KBM-7 (cell line): ENCODE results near the gene SULT1C4.
"Not testable (repeated sequence)": the region's sequence is repeated elsewhere in the genome, so short reads cannot be mapped to it uniquely, and the experiment has no call there.

ENCODE experiments used
- DNase-seq: peaks from one replicate; pipeline ENCODE4 v3.0.0-alpha.2; 2015
- in situ Hi-C: fragments of 300-500 bp; cut with MboI; formaldehyde crosslinking; loops from 2 replicates; pipeline ENCODE4 v1.14.3; 2020; ENCODE audit warnings: low sequenced_read_pairs, low pct_unique_long_range_greater_than_20kb, mixed read lengths

SULT1C4 gene

GRCh38 chr2:108377815-108378630, at the start of gene SULT1C4:
TSS of gene SULT1C4 (plus strand) at chr2:108377954. CDS start at chr2:108378338, 384 bp downstream.
- in situ Hi-C loops, result no loop called here
- no peak for DNase-seq

- in situ Hi-C loops, result no loop called here
Observed at GRCh38 chr2:108329771-108330170, 48.0 kb upstream of the SULT1C4 start.

GRCh38 chr2:108330979-108331378, 46.8 kb upstream of the SULT1C4 start:
- in situ Hi-C loops, result no loop called here
- DNase-seq, result peak; percentile 14

More at GRCh38 chr2:108329771-108330170, 48.0 kb upstream of the SULT1C4 start:
- no peak for DNase-seq

GRCh38 chr2:108345951-108346350, 31.8 kb upstream of the SULT1C4 start:
- DNase-seq, result no peak
- in situ Hi-C loops, result no loop called here

- no peak for DNase-seq
- in situ Hi-C loops, result no loop called here
Observed at GRCh38 chr2:108346827-108347226, 30.9 kb upstream of the SULT1C4 start.

GRCh38 chr2:108347786-108348185, 30.0 kb upstream of the SULT1C4 start:
- no peak for DNase-seq
- in situ Hi-C loops, result no loop called here

GRCh38 chr2:108348816-108349570, 28.8 kb upstream of the SULT1C4 start:
- in situ Hi-C loops, result no loop called here
- DNase-seq, result peak; percentile 24

- DNase-seq, result no peak
- in situ Hi-C loops, result no loop called here
Observed at GRCh38 chr2:108349571-108349928, 28.2 kb upstream of the SULT1C4 start.

GRCh38 chr2:108351889-108352288, 25.9 kb upstream of the SULT1C4 start:
- no peak for DNase-seq
- in situ Hi-C loops, result loop anchor here (25.0 kb wide), 1 partner anchor 235 kb away; no protein-coding TSS in a partner anchor

GRCh38 chr2:108354136-108354535, 23.6 kb upstream of the SULT1C4 start:
- in situ Hi-C loops, result loop anchor here (25.0 kb wide), 1 partner anchor 233 kb away; no protein-coding TSS in a partner anchor
- DNase-seq, result no peak

- no peak for DNase-seq
- in situ Hi-C loops, result loop anchor here (25.0 kb wide), 1 partner anchor 231 kb away; no protein-coding TSS in a partner anchor
Observed at GRCh38 chr2:108355906-108356734, 21.6 kb upstream of the SULT1C4 start.

GRCh38 chr2:108359336-108359735, 18.4 kb upstream of the SULT1C4 start:
- not testable (repeated sequence) for DNase-seq
- in situ Hi-C loops, result loop anchor here (25.0 kb wide), 1 partner anchor 228 kb away; no protein-coding TSS in a partner anchor

GRCh38 chr2:108360776-108361468, 16.8 kb upstream of the SULT1C4 start:
- in situ Hi-C loops, result loop anchor here (25.0 kb wide), 1 partner anchor 226 kb away; no protein-coding TSS in a partner anchor
- DNase-seq, result no peak

- peak; percentile 71 for DNase-seq
Observed at GRCh38 chr2:108363024-108363907, 14.5 kb upstream of the SULT1C4 start.

GRCh38 chr2:108363908-108364225, 13.9 kb upstream of the SULT1C4 start:
- in situ Hi-C loops, result loop anchor here (25.0 kb wide), 1 partner anchor 223 kb away; no protein-coding TSS in a partner anchor
- DNase-seq, result no peak

More at GRCh38 chr2:108363024-108363907, 14.5 kb upstream of the SULT1C4 start:
- in situ Hi-C loops, result loop anchor here (25.0 kb wide), 1 partner anchor 224 kb away; no protein-coding TSS in a partner anchor

- in situ Hi-C loops, result loop anchor here (25.0 kb wide), 1 partner anchor 223 kb away; no protein-coding TSS in a partner anchor
- DNase-seq, result peak; percentile 30
Observed at GRCh38 chr2:108364676-108365297, 13.0 kb upstream of the SULT1C4 start.

GRCh38 chr2:108365656-108366055, 12.1 kb upstream of the SULT1C4 start:
- no peak for DNase-seq
- in situ Hi-C loops, result loop anchor here (25.0 kb wide), 1 partner anchor 222 kb away; no protein-coding TSS in a partner anchor
